ENCODE data around the gene AXIN2. TPM values are rescaled to one million over a fixed set of nuclear protein-coding genes. Genes with fewer than 3 reads are reported as not detected.

AXIN2 gene
- total RNA-seq, 1 experiment from 2014 or later, result 2.4 TPM

- H3K4me1 ChIP-seq (ENCODE audit: control insufficient read depth, insufficient read depth, low read length), result no peaks in the 10 kb centered on the region
- no peaks in the 10 kb centered on the region for H3K27me3 ChIP-seq (ENCODE audit: control insufficient read depth, insufficient read depth, low read length)
- no peak for ATAC-seq
- ChIA-PET POLR2A (no interaction called here), CTCF (no interaction called here)
- TF ChIP-seq POLR2AphosphoS5 (IDR thresholded peaks at IDR 0.05; ENCODE audit: low read depth, low read length) (no peak), TCF7L2 (IDR thresholded peaks at IDR 0.05; ENCODE audit: low read depth, low read length) (no peak)
- intact Hi-C loops (cut with micrococcal nuclease; ENCODE audit: unreplicated experiment) (no loop called here), in situ Hi-C loops (cut with HindIII; ENCODE audit: low pct_unique_long_range_greater_than_20kb, low sequenced_read_pairs) (no loop called here)
- BruUV-seq (replicated peaks), result no TSS peak
- no peaks in the 10 kb centered on the region for H3K36me3 ChIP-seq (ENCODE audit: control insufficient read depth, insufficient read depth, low read length)
- H3K27ac ChIP-seq (ENCODE audit: low read length), result no peak overlapping the region
- no peak for DNase-seq (ENCODE audit: low read depth, low spot score)
- no peaks in the 10 kb centered on the region for H3K9me3 ChIP-seq (ENCODE audit: control insufficient read depth, insufficient read depth, low read depth, low read length)
- H3K4me3 ChIP-seq (ENCODE audit: low read depth in 2 of 2, low read length in 2 of 2), result no peak overlapping the region
Observed at GRCh38 chr17:65529761-65530522, 31.5 kb downstream of the AXIN2 start.

DNA sequence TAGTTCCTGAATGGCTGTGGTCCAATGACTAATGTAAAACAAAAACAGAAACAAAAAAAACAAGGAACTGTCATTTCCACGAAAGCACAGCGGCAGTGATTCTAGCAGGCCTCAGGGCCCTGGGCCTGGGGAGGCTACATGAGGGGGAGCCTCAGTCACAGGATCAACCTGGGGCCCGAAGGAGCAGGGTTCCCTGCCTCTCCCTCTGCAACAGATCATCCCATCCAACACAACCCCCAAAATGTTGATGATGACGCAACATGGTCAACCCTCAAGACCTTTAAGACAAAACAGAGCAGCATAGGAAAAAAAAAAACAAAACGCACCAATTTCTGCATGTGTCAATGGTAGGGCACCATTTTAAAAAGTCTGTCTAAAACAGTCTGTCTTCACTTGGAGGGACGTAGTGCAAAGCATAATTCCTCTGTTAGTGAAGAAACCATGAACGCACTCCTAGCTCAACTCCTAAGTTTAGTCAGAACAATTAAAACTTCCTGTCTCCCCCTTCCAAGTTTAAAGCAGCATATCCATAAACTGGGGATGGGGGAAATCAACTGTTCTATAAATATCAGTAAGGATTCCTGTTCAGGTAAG, 32.3 kb downstream of the AXIN2 start:
- Histone ChIP-seq H3K27me3 (ENCODE audit: control insufficient read depth, insufficient read depth, low read length) (no peaks in the 10 kb centered on the region), H3K9me3 (ENCODE audit: control insufficient read depth, insufficient read depth, low read depth, low read length) (no peaks in the 10 kb centered on the region), H3K4me3 (ENCODE audit: low read depth in 2 of 2, low read length in 2 of 2) (no peak overlapping the region), H3K27ac (ENCODE audit: low read length) (no peak overlapping the region), H3K4me1 (ENCODE audit: control insufficient read depth, insufficient read depth, low read length) (no peaks in the 10 kb centered on the region), H3K36me3 (ENCODE audit: control insufficient read depth, insufficient read depth, low read length) (no peaks in the 10 kb centered on the region)
- POLR2A ChIA-PET, result no interaction called here
- intact Hi-C loops (cut with micrococcal nuclease; ENCODE audit: unreplicated experiment) (no loop called here), in situ Hi-C loops (cut with HindIII; ENCODE audit: low pct_unique_long_range_greater_than_20kb, low sequenced_read_pairs) (no loop called here)
- ATAC-seq (no peak), DNase-seq (ENCODE audit: low read depth, low spot score) (no peak)
- no TSS peak for BruUV-seq (replicated peaks)
- TF ChIP-seq, protein P1, sequence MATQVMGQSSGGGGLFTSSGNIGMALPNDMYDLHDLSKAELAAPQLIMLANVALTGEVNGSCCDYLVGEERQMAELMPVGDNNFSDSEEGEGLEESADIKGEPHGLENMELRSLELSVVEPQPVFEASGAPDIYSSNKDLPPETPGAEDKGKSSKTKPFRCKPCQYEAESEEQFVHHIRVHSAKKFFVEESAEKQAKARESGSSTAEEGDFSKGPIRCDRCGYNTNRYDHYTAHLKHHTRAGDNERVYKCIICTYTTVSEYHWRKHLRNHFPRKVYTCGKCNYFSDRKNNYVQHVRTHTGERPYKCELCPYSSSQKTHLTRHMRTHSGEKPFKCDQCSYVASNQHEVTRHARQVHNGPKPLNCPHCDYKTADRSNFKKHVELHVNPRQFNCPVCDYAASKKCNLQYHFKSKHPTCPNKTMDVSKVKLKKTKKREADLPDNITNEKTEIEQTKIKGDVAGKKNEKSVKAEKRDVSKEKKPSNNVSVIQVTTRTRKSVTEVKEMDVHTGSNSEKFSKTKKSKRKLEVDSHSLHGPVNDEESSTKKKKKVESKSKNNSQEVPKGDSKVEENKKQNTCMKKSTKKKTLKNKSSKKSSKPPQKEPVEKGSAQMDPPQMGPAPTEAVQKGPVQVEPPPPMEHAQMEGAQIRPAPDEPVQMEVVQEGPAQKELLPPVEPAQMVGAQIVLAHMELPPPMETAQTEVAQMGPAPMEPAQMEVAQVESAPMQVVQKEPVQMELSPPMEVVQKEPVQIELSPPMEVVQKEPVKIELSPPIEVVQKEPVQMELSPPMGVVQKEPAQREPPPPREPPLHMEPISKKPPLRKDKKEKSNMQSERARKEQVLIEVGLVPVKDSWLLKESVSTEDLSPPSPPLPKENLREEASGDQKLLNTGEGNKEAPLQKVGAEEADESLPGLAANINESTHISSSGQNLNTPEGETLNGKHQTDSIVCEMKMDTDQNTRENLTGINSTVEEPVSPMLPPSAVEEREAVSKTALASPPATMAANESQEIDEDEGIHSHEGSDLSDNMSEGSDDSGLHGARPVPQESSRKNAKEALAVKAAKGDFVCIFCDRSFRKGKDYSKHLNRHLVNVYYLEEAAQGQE (IDR thresholded peaks at IDR 0.05; ENCODE audit: insufficient read depth in 1 of 2, low read depth in 2 of 2, low read length in 1 of 2), result no peak
- TF ChIP-seq TCF7L2 (IDR thresholded peaks at IDR 0.05; ENCODE audit: low read depth, low read length) (no peak), CTCF (IDR thresholded peaks at IDR 0.05) (no peak), POLR2AphosphoS5 (IDR thresholded peaks at IDR 0.05; ENCODE audit: low read depth, low read length) (no peak), SIN3A (IDR thresholded peaks at IDR 0.05; ENCODE audit: borderline replicate concordance, insufficient read depth, low read depth, low read length) (no peak)
- CTCF ChIA-PET, result no interaction called here
